H1 (cell line): ENCODE results near the gene TBC1D22A. TPM values are rescaled to one million over a fixed set of nuclear protein-coding genes. Genes with fewer than 3 reads are reported as not detected.

Source experiments
- CTCF ChIA-PET: fragments of 300-600 bp; sonication (Branson Sonifier 250); formaldehyde crosslinking; loops from one replicate; lab custom pipeline; 2021; ENCODE audit not compliant: partially characterized antibody; lab: Charles Lee
- POLR2A ChIA-PET: fragments of 300-600 bp; sonication (Branson Sonifier 250); formaldehyde crosslinking; loops from one replicate; lab custom pipeline; 2021; ENCODE audit warnings: inconsistent platforms; ENCODE audit not compliant: partially characterized antibody; lab: Charles Lee
- DNase-seq, 2 experiments: peaks; one replicate each; pipeline versions ENCODE4 v3.0.0 to v3.0.0-alpha.2; 2010 to 2022; ENCODE audit warnings: low spot score in 2 of 2, low read depth in 1 of 2, mixed read lengths in 1 of 2
- FAIRE-seq: peaks from 2 replicates; lab custom pipeline; 2011; peaks lifted over from hg19 to GRCh38; lab: Jason Lieb, UNC
- H2AFZ ChIP-seq: 2 replicates; pipeline ENCODE4 v1.8.1; 2012; ENCODE audit warnings: low read length, inconsistent platforms
- H2AK5ac ChIP-seq: 2 replicates; pipeline ENCODE4 v1.6.1; 2013; ENCODE audit warnings: low read depth, low read length
- H2BK120ac ChIP-seq: replicated peaks from 2 replicates; pipeline ENCODE3; 2013; ENCODE audit warnings: low read depth, low read length, inconsistent platforms
- H2BK12ac ChIP-seq: 2 replicates; pipeline ENCODE4 v1.6.1; 2013; ENCODE audit warnings: low read depth, low read length
- H2BK15ac ChIP-seq: 2 replicates; pipeline ENCODE4 v1.6.1; 2013; ENCODE audit warnings: low read length
- H2BK20ac ChIP-seq: 2 replicates; pipeline ENCODE4 v1.6.1; 2013; ENCODE audit warnings: low read length
- H2BK5ac ChIP-seq: 2 replicates; pipeline ENCODE4 v1.6.1; 2013; ENCODE audit warnings: low read depth, low read length
- H3K14ac ChIP-seq: 2 replicates; pipeline ENCODE4 v1.6.1; 2013; ENCODE audit warnings: inconsistent platforms; ENCODE audit not compliant: insufficient read length
- H3K18ac ChIP-seq: 2 replicates; pipeline ENCODE4 v1.6.1; 2013; ENCODE audit warnings: low read length; ENCODE audit errors: extremely low read depth
- H3K23ac ChIP-seq: 2 replicates; pipeline ENCODE4 v1.6.1; 2013; ENCODE audit warnings: inconsistent platforms; ENCODE audit not compliant: insufficient read length
- H3K23me2 ChIP-seq: 2 replicates; pipeline ENCODE4 v1.6.1; 2013; ENCODE audit warnings: low read depth, low read length
- H3K27ac ChIP-seq: 2 replicates; pipeline ENCODE4 v1.6.1; 2011; ENCODE audit warnings: low read depth, low read length, inconsistent platforms
- H3K27me3 ChIP-seq, 4 experiments: replicated peaks in 1 of 4; 1 replicate in 1 of 4; 2 replicates in 3 of 4; pipeline versions ENCODE4 v1.6.1 to v1.8.1; 2011 to 2013; ENCODE audit warnings: low read length in 3 of 4, mild to moderate bottlenecking in 3 of 4, inconsistent platforms in 2 of 4, mixed read lengths in 2 of 4, moderate library complexity in 1 of 4; ENCODE audit not compliant: control insufficient read depth in 3 of 4, insufficient read depth in 3 of 4; ENCODE audit errors: extremely low read depth in 1 of 4
- H3K36me3 ChIP-seq, 4 experiments: 2 replicates each; pipeline versions ENCODE4 v1.6.1 to v1.8.1; 2011 to 2013; ENCODE audit warnings: mild to moderate bottlenecking in 4 of 4, low read length in 3 of 4, moderate library complexity in 2 of 4, control low read depth in 1 of 4, inconsistent platforms in 1 of 4; ENCODE audit not compliant: insufficient read depth in 4 of 4, control insufficient read depth in 2 of 4
- H3K4ac ChIP-seq: replicated peaks from 2 replicates; pipeline ENCODE3; 2013; ENCODE audit warnings: low read length, low read depth, mixed read lengths, inconsistent platforms; ENCODE audit not compliant: insufficient read length
- H3K4me1 ChIP-seq, 4 experiments: replicated peaks in 1 of 4; 1 replicate in 1 of 4; 2 replicates in 3 of 4; pipeline versions ENCODE4 v1.6.1 to v1.8.1; 2011 to 2013; ENCODE audit warnings: low read length in 3 of 4, inconsistent platforms in 2 of 4, mixed read lengths in 1 of 4; ENCODE audit not compliant: insufficient read depth in 4 of 4, control insufficient read depth in 3 of 4
- H3K4me2 ChIP-seq, 2 experiments: 2 replicates each; pipeline versions ENCODE4 v1.6.1 to v1.8.1; 2011 to 2013; ENCODE audit warnings: low read depth in 2 of 2, low read length in 2 of 2, control low read depth in 1 of 2, inconsistent platforms in 1 of 2, mild to moderate bottlenecking in 1 of 2; ENCODE audit not compliant: insufficient read depth in 1 of 2
- H3K4me3 ChIP-seq, 4 experiments: fragments of 200-600, 300-600 bp in 1 of 4; sonication (generic), shearing (Covaris generic), sonication (Bioruptor Twin) in 1 of 4; 2 replicates each; pipeline versions ENCODE4 v1.5.1 to v1.8.1; 2011 to 2016; ENCODE audit warnings: low read length in 4 of 4, low read depth in 3 of 4, control low read depth in 2 of 4, inconsistent platforms in 2 of 4, mild to moderate bottlenecking in 2 of 4, mixed read lengths in 1 of 4, moderate library complexity in 1 of 4; ENCODE audit not compliant: insufficient read depth in 2 of 4; ENCODE audit errors: extremely low read depth in 1 of 4
- H3K56ac ChIP-seq: replicated peaks from 2 replicates; pipeline ENCODE3; 2013; ENCODE audit warnings: low read depth, mild to moderate bottlenecking, mixed read lengths, low read length, inconsistent platforms; ENCODE audit not compliant: insufficient read length
- H3K79me1 ChIP-seq: 2 replicates; pipeline ENCODE4 v1.6.1; 2013; ENCODE audit warnings: low read depth, low read length, control low read depth
- H3K79me2 ChIP-seq, 2 experiments: 2 replicates each; pipeline versions ENCODE4 v1.6.1 to v1.8.1; 2012 to 2013; ENCODE audit warnings: low read length in 2 of 2, mild to moderate bottlenecking in 2 of 2, inconsistent platforms in 1 of 2; ENCODE audit not compliant: insufficient read depth in 2 of 2, control insufficient read depth in 1 of 2
- H3K9ac ChIP-seq, 4 experiments: replicated peaks in 1 of 4; 1 replicate in 1 of 4; 2 replicates in 3 of 4; pipeline versions ENCODE4 v1.6.1 to v1.8.1; 2011 to 2013; ENCODE audit warnings: low read depth in 3 of 4, low read length in 3 of 4, control low read depth in 2 of 4, mild to moderate bottlenecking in 2 of 4, moderate library complexity in 2 of 4, inconsistent platforms in 1 of 4; ENCODE audit errors: extremely low read depth in 1 of 4
- H3K9me3 ChIP-seq, 2 experiments: 2 replicates each; pipeline versions ENCODE4 v1.6.1 to v1.8.1; 2012 to 2013; ENCODE audit warnings: mild to moderate bottlenecking in 2 of 2, moderate library complexity in 2 of 2, control low read depth in 1 of 2, inconsistent platforms in 1 of 2, low read depth in 1 of 2, low read length in 1 of 2, mixed read lengths in 1 of 2; ENCODE audit not compliant: insufficient read depth in 2 of 2
- H4K20me1 ChIP-seq, 2 experiments: replicated peaks in 1 of 2; 2 replicates each; pipeline versions ENCODE3 to v1.8.1; 2011 to 2013; ENCODE audit warnings: inconsistent platforms in 2 of 2, low read length in 2 of 2, mild to moderate bottlenecking in 1 of 2; ENCODE audit not compliant: insufficient read depth in 2 of 2, control insufficient read depth in 1 of 2
- H4K5ac ChIP-seq: 2 replicates; pipeline ENCODE4 v1.6.1; 2013; ENCODE audit warnings: low read length, low read depth, mixed read lengths, inconsistent platforms; ENCODE audit not compliant: insufficient read length
- H4K8ac ChIP-seq: 2 replicates; pipeline ENCODE4 v1.8.0; 2013; ENCODE audit warnings: mild to moderate bottlenecking, moderate library complexity, low read length, inconsistent platforms; ENCODE audit not compliant: insufficient read depth; ENCODE audit errors: extremely low read depth
- H4K91ac ChIP-seq: replicated peaks from 2 replicates; pipeline ENCODE3; 2013; ENCODE audit warnings: low read length, mixed read lengths, inconsistent platforms; ENCODE audit not compliant: insufficient read length
- ASH2L ChIP-seq: fragments of 200-600, 300-600 bp; sonication (generic); IDR thresholded peaks from one replicate; pipeline ENCODE4 v1.7.1; 2017; ENCODE audit warnings: low read length
- BCL11A ChIP-seq, 2 experiments: IDR thresholded peaks; one replicate each; pipeline ENCODE4 v1.6.1; 2011; ENCODE audit warnings: low read depth in 2 of 2, low read length in 2 of 2, mild to moderate bottlenecking in 2 of 2
- CBX5 ChIP-seq: fragments of 300-800, 300-1000 bp; sonication (generic); IDR thresholded peaks from 2 replicates; pipeline ENCODE4 v1.7.1; 2016; ENCODE audit warnings: antibody characterized with exemption, low read length, low read depth
- CTBP2 ChIP-seq: IDR thresholded peaks from 2 replicates; pipeline ENCODE4 v1.7.0; 2011; ENCODE audit warnings: borderline replicate concordance, mild to moderate bottlenecking, moderate library complexity, mixed read lengths, low read length; ENCODE audit not compliant: insufficient read depth, insufficient read length
- GTF2F1 ChIP-seq: IDR thresholded peaks from 2 replicates; pipeline ENCODE4 v1.6.1; 2012; ENCODE audit warnings: low read depth, low read length, improper control_type of control experiment, borderline replicate concordance
- RNF2 ChIP-seq: fragments of 200-900, 300-1000 bp; sonication (generic); IDR thresholded peaks from 2 replicates; pipeline ENCODE4 v1.7.1; 2016; ENCODE audit warnings: borderline replicate concordance, low read depth, mild to moderate bottlenecking, antibody characterized with exemption, low read length; ENCODE audit not compliant: poor library complexity, severe bottlenecking; ENCODE audit errors: missing control alignments
- SAP30 ChIP-seq: fragments of 300-600 bp; sonication (generic); IDR thresholded peaks from 2 replicates; pipeline ENCODE4 v1.7.1; 2012; ENCODE audit warnings: low read length, moderate library complexity, mild to moderate bottlenecking, inconsistent platforms; ENCODE audit not compliant: insufficient read depth, insufficient replicate concordance
- SIRT6 ChIP-seq: IDR thresholded peaks from one replicate; pipeline ENCODE4 v1.7.1; 2012; ENCODE audit warnings: low read length, inconsistent platforms
- SUZ12 ChIP-seq: fragments of 200-600 bp; sonication (generic); IDR thresholded peaks from 2 replicates; pipeline ENCODE4 v1.6.1; 2012; ENCODE audit warnings: mild to moderate bottlenecking, inconsistent platforms, low read length, moderate library complexity, mixed read lengths
- TAF1 ChIP-seq: IDR thresholded peaks from 2 replicates; pipeline ENCODE4 v1.6.1; 2011; ENCODE audit warnings: mild to moderate bottlenecking, low read depth, low read length
- TAF7 ChIP-seq: optimal IDR thresholded peaks from 2 replicates; pipeline ENCODE3; 2011; ENCODE audit warnings: low read depth, mild to moderate bottlenecking, inconsistent platforms, low read length, moderate library complexity, borderline replicate concordance
- TCF12 ChIP-seq: IDR thresholded peaks from 2 replicates; pipeline ENCODE4 v1.6.1; 2011; ENCODE audit warnings: low read depth, mild to moderate bottlenecking, low read length
- ZNF274 ChIP-seq: IDR thresholded peaks from 2 replicates; pipeline ENCODE4 v1.7.0; 2012; ENCODE audit warnings: low read length, borderline replicate concordance; ENCODE audit errors: extremely low read depth
- WGBS, 2 experiments: shearing (Covaris generic) in 1 of 2; methylation state at CpG; one replicate each; pipeline versions ENCODE4 v1.1.6 to v1.1.7; 2013 to 2015; ENCODE audit warnings: low lambda C conversion rate in 2 of 2, mixed read lengths in 2 of 2, inconsistent platforms in 1 of 2, low coverage in 1 of 2, missing lambda C conversion rate in 1 of 2; ENCODE audit not compliant: insufficient replicate concordance in 2 of 2, insufficient coverage in 1 of 2, insufficient read length in 1 of 2; ENCODE audit errors: extremely low coverage in 1 of 2, missing lambda C conversion rate in 1 of 2; 5-methylcytosine and 5-hydroxymethylcytosine counted together
- polyA plus RNA-seq, 7 experiments: library from polyadenylated mRNA; depleted of rRNA in 3 of 7; stranded (reverse) in 5 of 7; unstranded in 2 of 7; fragments of >200 nt in 5 of 7; fragments of 200-250 nt in 2 of 7; gene quantifications; 1 replicate in 5 of 7; 2 replicates in 1 of 7; 4 replicates in 1 of 7; pipeline versions ENCODE4 v1.2.1 to v1.2.3, GENCODE V29; 2011 to 2013; ENCODE audit warnings: missing spikeins in 2 of 7, mixed read lengths in 2 of 7
- total RNA-seq: library from RNA; stranded (reverse); fragmentation: NEBNext Ultra II Directional; extraction: Animal tissue kit (Norgen Biotek cat#: 25700); gene quantifications from 2 replicates; pipeline ENCODE4 v1.2.1, GENCODE V29; 2021

The TBC1D22A gene
- total and polyA plus RNA-seq, 2 of the 8 experiments (the other 6 are each of a cell fraction or from before 2014, with no cell fraction given) = 11.9 to 18.4 TPM

- no peak overlapping the region for H2BK20ac ChIP-seq
- H4K8ac ChIP-seq = no peak overlapping the region
- no peak overlapping the region for H3K14ac ChIP-seq
- no peak overlapping the region for H3K56ac ChIP-seq
- WGBS, 2 experiments = 91% methylated on average over 7 of the region's 7 CpGs; no CpG with 5 or more reads in 1 of the 2 experiments
- H3K23ac ChIP-seq = no peak overlapping the region
- no peak overlapping the region for H2BK15ac ChIP-seq
- no peak overlapping the region for H2BK5ac ChIP-seq
- no peak overlapping the region for H4K5ac ChIP-seq
- H2AFZ ChIP-seq = no peak overlapping the region
- no peak overlapping the region for H3K18ac ChIP-seq
- no peaks in the 10 kb centered on the region for H3K79me2 ChIP-seq
- no peaks in the 10 kb centered on the region for H4K20me1 ChIP-seq
- H3K4me1 ChIP-seq = peaks cover 0 to 5% (median 1%) of the 10 kb centered on the region in 4 experiments; a peak in 3 of 7 replicates
- ChIA-PET CTCF (interaction anchor here (2.3 kb wide), 1 partner anchor 10 kb away, joined by 12 read pairs; no protein-coding TSS in a partner anchor), POLR2A (no interaction called here)
- no peak overlapping the region for H3K4me3 ChIP-seq
- peaks cover 10 to 22% of the 10 kb centered on the region in 2 experiments; a peak in 3 of 4 replicates for H3K9me3 ChIP-seq
- H3K79me1 ChIP-seq = no peaks in the 10 kb centered on the region; the same call in 1 of the 2 replicates
- H3K27ac ChIP-seq = no peak overlapping the region
- H3K4ac ChIP-seq = no peak overlapping the region
- H3K27me3 ChIP-seq = no peaks in the 10 kb centered on the region
- H4K91ac ChIP-seq = no peak overlapping the region
- no peak overlapping the region for H3K4me2 ChIP-seq
- H3K36me3 ChIP-seq = no peaks in the 10 kb centered on the region
- H3K23me2 ChIP-seq = no peaks in the 10 kb centered on the region; the same call in 1 of the 2 replicates
- H2BK120ac ChIP-seq = no peak overlapping the region
- DNase-seq = no peak
- H3K9ac ChIP-seq = no peak overlapping the region
- no peak for FAIRE-seq
- no peak overlapping the region for H2BK12ac ChIP-seq
- H2AK5ac ChIP-seq = no peak overlapping the region
- TF ChIP-seq CTBP2 (no peak), SUZ12 (no peak), ZNF274 (no peak), TAF1 (no peak), SAP30 (no peak), GTF2F1 (no peak), TAF7 (no peak), CBX5 (no peak), BCL11A (IDR thresholded peaks at IDR 0.05; ENCODE audit: low read depth in 2 of 2, low read length in 2 of 2) (no peak), TCF12 (no peak), ASH2L (no peak), RNF2 (no peak), SIRT6 (no peak)
These were observed 259.1 kb downstream of the TBC1D22A start for GRCh38 chr22:47021371-47022074.
